GM18519 (cell line): Measurements from ENCODE around the gene GALNS.

ENCODE experiments used
- ATAC-seq: cut with Tn5 transposase; IDR thresholded peaks from one replicate; pipeline ENCODE4 v1.9.1; 2021; ENCODE audit warnings: mild to moderate bottlenecking, moderate library complexity; ENCODE audit not compliant: unreplicated experiment, low FRiP score

The GALNS gene

DNA sequence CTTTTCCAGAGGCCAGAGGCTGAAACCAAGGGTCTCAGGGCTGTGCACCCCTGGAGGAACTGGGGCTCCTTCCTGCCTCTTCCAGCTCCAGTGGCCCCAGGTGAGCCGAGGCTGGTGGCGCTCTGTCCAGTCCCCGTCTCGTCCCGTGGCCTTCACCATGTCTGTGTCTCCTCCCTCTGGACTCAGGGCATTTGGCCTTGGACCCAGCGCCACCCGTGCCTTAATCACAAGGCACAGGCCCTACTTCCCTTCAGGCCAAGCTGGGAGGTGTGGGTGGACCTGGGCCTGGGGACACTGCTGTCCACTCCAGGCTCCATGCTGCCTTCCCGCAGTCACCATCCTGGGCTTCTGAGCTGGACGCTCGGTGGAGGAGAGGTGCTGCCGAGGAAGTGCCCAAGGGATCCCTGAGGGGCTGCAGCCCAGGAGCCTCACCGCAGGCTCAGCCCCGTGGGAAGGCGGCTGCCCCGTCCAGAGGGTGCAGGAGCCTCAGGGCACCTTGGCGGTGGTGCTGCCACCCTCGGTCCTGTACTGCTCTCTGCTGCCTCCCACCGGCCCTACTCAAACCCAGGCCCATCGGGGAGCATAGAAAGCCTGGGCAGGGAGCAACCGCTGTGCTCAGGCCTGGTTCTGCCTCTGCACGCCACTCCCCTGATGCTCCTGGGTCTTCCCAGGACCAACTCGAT is 35.4 kb downstream of the GALNS start:
- ATAC-seq, result no peak

DNA sequence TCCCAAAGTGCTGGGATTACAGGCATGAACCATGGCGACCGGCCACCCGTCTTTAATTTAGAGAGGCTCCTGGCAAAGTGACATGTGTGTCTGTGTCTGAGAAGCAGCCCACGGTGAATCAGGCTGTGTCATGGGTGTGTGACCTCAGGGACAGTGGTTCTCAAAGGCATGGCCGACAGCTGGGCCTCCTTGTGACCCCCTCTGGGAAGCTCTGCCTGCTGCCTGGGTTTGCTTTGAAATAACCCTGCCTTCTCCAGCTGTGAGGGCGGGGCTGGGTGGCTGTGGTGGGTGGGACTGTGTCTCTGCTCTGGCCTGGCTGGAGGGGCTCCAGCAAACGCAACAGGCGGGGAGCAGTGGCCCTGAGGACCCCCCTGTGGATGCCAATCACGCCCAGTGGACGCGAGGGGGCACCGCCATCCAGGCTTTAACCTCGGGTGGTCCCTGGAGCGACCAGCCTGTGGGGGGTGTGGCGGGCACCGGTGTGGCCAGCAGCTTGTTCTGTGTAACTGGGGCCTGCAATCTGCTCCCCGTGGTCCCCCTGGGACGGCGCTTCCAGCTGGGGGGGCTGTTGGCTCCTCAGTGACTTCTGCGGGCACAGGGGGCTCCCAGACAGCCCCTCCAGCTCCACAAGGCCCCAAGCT is 36.2 kb downstream of the GALNS start:
- ATAC-seq, result no peak

DNA sequence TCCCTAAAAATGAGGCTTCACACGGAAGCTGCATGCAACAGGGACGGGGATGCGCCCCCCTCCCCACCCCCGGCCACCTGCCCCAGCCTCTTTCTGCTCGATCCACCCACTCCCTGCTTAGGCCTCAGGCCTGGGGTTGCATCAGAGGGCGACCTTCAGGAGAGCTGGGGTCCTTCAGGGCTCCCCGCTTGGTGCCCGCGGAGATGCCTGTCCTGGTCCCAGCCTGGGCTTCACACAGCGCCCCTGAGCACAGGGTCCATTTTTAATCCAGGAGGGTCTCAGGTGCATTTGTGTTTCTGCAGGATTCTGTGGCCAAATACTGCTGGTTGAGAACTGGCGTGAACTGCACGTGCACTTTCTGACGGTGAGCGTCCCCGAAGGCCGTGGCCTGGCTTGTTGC is 37.6 kb downstream of the GALNS start:
- no peak for ATAC-seq

DNA sequence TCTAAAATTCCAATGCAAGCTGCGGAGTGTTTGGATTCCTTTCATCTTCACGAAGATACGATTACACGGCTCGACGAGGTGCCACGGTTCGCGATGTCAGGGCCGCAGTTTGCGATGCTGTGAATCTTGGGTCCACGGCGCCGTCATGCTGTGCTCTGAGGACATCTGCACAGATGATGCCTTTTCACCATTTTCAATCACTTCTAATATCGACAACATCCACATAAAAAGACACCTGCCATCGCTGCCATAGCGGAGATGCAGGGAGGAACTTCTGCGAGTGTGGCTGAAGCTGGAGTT is 38.2 kb downstream of the GALNS start:
- ATAC-seq, result no peak

DNA sequence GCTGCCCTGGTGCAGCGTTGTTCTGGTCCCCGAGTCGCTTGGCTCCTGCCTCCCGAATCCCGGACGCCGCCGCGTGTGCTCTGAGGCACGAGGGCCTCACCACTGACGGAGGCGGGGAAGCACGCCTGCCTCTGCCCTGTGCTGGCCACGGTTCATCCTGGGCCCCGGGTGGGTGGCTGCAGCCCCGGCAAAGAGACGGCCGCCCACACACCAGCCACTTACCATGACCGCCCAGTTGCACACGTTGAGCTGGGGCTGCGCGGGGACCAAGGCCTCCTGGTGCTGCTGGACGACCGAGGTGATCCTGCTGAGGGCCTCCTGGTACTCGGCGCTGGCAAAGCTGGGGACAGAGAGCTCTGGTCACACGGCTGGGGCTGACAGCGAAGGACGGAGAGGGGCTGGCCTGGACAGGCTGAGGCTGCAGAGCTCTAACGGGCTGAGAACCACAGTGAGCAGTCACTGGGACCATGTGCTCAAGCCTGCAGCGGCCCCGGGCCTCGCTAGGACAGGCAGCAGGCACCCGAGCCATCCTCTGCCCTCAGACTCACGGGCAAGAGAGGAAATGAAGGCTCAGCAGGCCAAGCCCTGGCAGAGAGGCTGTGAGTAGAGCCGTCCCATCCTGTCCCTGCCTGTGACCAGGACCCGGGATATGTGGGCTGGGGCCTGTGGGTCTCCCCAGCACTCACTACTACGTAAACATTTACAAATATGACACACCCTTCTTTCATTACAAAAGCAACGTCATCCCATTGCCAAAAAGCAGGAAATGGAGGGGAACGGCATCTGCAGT is 38.8 kb downstream of the GALNS start:
- no peak for ATAC-seq

DNA sequence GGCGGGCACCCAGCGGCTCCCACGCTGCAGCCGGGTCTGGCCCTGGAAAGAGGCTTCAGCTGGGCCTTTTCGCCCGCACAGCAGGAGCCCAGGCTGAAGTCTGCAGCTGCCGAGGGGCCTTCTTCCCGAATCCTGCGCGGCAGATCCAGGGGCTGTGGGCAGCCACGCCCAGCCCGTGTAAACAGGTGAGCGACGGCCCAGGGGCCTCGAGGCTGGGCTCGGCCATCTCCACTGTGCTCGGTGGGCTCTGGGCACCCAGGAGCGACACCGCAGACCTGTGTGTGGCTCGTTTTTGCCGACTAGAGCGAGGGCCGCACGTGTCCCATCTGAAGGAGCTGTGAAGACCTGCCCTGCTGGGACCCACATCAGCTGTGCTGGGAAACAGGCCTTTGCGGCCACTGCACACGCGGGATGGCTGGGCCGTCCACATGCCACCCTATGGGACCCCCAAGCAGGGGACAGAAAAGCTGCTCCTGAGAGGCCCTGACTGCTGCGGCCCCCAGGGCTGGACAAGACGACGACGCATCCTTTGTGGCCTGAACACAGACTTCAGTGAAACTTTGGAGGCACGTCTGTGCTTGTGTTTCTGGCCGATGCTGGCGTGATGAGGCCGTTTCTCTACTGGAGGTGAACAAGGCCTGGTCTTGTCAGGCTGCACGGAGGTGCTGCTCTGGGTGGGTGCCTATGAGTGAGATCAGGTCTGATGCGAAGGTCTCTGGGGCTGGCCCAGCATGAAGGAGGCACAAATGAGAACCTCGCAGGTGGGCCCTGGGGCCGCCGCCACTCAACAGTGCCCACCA is 39.8 kb downstream of the GALNS start:
- ATAC-seq, result no peak

DNA sequence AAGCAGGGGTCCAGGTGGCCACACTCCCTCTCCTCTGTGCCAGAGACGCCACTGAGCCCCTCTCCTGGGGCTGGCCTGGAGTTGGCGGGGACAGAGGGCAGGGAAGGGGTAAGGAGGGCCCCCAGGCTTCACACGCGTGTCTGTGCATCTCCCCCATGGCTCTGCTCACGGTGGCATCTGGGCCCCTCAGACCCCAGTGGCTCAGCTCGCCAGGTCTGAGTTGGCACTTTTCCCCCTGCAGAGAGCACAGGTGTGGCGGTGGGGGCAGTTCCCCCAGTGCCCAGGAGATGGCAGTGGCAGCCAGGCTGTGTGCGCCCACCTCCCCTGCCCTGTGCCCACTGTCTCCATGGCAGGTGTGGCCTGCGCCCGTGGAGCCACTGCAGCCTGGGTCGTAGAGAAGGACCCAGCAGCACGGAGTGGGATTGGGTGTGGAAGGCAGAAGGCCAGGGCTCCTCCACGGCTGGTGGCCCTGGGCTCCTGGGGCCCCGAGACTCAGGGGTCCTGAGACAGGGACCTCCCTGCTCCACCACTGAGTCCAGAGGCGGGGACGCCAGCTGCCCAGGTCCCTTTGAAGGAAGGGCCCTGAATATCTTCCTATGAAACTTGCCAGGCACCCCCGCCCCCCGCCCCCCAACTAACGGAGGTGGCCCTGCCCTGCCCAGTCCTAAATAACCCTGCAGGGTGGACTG is 40.7 kb downstream of the GALNS start:
- ATAC-seq, result no peak

DNA sequence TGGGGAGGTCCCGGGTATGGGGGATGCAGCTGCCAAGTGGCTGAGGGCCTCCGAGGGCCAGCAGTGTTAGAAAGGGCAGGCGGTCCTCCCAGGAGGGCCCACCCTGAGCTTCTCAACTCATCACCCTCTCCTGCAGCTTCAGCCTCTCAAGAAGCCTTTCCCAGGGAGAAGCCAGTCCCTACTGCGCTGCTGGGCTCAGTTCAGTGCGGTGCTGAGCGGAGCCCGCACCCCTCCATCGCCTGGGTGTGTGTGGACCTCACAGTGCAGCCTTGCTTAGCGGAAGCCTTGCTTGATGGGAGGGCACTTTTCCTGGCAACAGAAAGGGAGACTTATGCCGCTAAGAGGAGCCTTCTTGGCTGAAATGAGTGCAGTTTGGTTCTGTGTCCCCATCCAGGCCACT is 41.5 kb downstream of the GALNS start:
- no peak for ATAC-seq

DNA sequence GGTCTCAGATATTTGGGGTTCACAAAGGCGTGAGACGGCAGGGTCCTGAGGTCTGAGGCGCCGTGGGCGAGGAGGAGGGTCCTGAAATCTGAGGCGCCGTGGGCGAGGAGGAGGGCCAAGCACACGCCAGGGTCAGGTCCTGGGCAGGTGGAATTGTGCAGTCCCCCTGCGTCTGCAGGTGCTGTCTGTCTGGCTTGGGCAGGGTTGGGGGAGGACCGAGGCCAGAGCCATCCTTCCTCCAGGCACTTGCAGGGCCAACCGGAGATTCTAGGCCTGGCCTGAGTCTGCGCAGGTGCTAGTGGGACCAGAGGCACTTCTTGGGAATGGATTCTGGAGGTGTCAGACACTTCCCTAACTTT is 42.6 kb downstream of the GALNS start:
- ATAC-seq, result no peak

DNA sequence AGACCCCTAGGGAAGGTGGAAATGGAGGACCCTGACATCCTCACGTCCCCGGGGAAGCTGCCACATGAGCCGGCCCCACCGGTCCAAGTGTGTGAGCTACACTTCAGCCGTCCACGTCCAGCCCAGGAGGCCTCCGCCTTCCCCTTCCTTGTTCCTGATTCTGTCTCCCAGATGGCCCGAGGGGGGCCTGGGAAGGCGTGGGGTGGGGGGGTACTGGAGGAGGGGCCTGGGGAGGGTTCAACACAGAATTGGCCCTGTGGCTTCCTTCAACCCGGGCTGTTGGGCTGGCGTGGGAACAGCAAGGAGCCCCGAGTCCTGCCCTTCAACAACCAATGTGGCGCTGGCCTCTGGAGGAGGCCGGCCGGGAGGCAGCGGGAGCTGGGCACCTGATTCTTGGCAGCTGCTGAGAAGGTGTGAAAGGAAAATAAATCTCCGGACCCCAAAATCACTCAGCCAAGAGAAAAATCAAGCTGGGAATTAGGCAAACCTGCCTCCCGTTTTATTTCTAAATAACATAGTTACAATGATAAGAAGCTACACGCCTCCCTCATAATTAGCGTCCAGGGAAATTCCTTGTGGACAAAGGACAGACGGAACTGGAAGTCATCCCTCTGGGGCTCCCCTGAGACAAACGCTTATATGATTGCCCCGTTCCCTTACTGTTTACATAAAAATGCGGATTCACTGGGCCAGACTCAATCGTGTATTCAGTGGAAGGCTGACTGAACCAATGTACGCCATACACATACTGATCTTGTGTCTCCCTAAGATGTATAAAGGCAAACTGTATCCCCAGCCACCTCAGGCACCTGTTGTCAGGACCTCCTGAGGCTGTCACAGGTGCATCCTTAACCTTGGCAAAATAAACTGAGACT is 43.2 kb downstream of the GALNS start:
- no peak for ATAC-seq

DNA sequence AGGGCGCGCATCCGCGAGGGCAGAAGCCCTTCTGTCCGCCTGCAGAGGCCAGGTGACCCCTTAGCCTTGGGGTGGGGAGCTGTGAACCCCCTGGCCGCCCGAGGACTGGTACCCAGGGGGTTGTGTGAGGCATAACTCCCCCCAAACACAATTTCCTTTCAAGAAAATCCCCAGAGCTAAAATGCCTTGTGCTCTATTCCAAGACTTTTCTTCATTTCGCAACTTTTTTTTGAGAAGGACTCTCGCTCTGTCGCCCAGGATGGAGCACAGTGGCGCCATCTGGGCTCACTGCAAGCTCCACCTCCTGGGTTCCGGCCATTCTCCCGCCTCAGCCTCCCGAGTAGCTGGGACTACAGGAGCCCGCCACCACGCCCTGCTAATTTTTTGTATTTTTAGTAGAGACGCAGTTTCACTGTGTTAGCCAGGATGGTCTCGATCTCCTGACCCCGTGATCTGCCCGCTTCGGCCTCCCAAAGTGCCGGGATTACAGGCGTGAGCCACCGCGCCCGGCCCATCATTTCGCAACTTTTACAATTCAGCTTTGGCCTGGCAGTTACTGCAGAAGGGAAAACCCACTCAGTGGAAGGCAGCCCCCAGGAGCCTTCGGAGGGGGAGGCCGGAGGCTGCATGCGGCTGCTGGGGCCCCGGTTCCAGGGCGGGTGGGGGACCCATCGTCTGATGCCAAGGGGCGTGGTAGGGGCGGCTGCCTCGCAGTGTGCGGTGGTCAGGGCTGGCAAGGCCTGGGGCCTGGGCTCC is 44.1 kb downstream of the GALNS start:
- no peak for ATAC-seq

DNA sequence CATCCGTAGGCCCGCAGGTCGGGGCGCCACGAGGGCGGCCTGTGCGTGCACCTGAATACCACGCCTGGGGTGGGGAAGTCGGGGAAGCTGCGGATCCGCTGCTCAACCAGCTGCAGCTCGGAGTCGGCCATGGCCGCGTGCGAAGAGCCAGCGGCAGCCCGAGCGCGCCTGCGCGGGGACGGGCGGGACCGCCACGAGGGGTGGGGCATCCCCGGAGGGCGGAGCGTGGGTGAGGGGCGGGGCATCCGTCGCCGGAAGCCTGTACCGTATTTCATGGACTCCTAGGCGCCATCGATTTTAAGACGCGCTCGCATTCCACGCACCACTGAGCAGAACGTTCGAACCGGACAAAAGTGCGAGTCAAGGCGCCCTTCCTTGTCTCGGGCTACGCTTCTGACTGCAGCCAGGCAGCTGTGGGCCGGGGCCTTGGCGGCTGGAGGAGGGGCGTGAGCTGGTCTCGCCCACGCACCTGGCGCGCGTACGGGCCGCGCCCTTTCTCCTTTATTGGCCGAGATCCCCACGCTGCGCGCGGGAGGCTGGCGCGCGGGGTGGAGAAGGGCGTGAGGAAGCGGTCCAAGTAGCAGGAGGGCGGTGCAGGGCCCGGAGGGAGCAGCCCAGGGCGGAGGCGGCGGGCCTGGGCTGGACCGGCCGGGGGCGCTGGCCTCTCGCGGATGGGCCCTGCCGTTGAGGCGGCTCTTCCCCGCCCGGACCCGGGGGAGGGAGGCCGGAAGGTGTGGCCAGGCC is 44.8 kb downstream of the GALNS start, which contains the start of gene APRT:
Gene APRT (minus strand): TSS at position 160 of the 744 bp plus-strand sequence. CDS start 29 bp downstream, at position 131.
- peak; percentile 39 for ATAC-seq

DNA sequence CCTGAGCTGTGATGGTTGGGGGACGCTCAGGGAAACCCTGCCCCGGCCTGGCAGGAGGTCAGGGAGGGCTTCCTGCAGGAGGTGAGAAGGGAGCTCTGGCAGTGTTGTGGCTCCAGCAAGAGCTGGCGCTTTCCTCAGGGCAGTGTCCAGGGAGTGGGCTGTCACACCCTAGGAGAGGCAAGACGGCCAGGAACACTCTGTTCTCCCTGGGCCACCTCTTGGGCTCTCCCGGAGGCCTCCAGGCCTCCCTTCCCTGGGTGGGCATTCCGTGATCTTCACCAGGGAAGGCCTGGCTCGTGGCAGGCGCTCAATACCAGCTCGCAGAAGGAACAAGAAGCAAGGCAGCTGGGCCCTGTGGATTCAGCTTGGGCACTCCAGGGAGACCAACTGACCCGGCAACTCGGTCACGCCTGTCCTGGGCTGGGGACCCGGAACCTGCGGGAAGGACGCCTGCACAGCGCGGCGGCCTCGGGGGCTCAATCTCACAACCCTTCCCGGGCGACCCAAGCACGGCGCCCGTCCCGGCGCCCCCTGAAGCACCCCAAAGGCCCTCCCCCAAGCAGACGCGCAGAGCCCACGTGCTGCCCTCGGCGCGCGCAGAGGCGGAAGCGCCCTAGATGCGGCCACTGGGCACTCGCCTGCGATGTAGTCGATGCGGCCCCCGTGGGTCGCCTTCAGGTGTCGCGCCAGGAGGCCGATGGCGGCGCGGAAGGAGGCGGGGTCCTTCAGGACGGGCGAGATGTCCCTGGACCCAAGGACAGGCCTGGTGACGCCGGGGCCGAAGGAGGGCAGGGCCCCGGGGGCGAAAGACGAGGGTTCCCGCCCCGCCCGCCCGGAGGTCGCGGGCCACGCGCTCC is 45.6 kb downstream of the GALNS start:
- ATAC-seq, result peak; percentile 24

DNA sequence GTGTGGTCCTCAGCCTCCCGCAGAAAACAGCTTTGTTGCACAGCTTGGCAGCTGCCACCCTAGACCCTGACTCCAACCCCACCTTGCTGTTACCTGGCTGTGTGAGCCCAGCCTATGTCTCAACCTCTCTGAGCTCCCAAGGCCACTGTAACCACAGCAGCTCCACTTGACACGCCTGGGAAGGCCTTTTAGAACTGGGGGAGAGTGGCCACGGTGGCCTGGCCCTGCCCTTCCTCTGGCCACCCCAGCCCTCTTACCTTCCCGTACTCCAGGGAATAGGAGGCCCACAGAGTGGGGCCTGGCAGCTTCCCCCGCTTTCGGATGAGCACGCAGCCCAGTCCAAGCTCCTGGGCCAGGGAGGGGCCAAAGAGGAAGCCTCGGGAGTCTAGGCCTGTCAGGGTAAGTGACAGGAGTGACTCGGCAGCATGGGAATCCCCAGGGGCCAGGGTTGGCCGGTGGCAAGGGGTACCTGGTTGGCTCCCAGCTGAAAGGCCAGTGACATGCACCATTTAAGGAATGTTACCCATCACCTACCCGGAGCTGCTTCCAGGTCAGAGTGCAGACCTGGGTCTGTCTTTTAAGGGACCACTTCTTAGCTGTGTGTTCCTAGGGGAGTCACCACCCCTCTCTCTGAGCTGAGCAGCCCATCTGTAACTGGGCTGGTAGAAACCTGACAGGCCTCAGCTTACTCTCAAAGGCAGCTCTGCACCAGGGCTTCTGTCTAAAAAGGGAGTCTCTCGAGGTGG is 46.4 kb downstream of the GALNS start:
- no peak for ATAC-seq

DNA sequence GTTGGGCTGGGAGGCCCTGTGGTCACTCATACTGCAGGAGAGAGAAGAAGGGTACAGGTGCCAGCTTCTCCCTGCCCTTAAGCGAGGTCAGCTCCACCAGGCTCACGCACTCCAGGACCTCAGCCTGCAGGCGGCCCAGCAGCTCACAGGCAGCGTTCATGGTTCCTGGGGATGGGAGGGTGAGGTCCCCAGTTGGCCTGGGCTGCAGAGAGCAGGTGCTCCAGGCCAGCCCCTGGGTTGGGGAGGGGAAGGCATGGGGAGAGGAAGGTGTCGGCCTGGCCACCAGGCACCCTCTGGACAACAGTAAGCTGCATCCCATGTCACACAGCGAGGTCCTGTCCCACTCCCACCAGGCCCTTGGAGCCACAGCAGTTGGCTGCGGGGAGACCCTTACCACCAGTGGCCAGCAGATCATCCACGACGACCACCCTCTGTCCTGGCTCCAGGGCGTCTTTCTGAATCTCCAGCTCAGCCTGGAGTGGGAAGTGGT is 47.0 kb downstream of the GALNS start:
- no peak for ATAC-seq

DNA sequence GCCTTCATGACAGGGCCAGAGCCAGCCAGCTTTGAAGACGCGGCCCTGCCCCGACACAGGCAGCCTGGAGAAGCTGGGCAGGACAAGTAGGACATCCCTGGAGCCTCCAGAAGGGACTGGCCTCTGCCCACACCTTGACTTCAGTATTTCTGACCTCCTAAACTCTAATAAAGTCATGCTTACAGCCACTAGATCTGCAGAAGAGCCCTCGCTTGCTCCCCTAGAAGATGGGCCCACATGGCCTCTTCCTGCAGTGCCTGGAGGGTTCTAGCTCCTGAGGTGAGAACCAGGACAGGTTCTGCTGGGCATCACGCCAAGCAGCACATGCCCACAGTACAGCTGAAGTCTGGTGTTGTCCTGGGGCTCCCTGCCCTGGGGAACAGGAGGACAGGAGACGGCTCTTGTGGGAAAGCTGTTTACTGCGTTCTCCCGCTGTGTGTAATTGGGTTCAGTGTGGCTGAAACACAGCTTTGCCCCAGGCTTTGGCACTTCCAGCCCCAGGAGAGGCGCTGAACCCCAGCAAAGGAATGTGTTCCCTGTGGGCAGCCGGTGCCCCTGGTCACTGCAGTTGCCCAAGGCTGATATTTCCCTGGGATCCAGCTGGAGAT is 47.6 kb downstream of the GALNS start:
- ATAC-seq, result no peak
